Left ventricle myocardium inferior (tissue), 1 donor: ENCODE data around the gene RNF186. TPM values are rescaled to one million over a fixed set of nuclear protein-coding genes. Genes with fewer than 3 reads are reported as not detected.

Source experiments
- DNase-seq: peaks from one replicate; pipeline ENCODE4 v3.0.0-alpha.2; 2020
- H3K27ac ChIP-seq: fragments of 200-600 bp; replicated peaks from 2 replicates; pipeline ENCODE4 v1.8.0; 2021
- H3K27me3 ChIP-seq: fragments of 200-600 bp; 2 replicates; pipeline ENCODE4 v1.8.0; 2021; ENCODE audit warnings: low read depth
- H3K36me3 ChIP-seq: fragments of 200-600 bp; 2 replicates; pipeline ENCODE4 v1.8.0; 2021
- H3K4me1 ChIP-seq: fragments of 200-600 bp; 2 replicates; pipeline ENCODE4 v1.8.0; 2021
- H3K4me3 ChIP-seq: fragments of 200-600 bp; 2 replicates; pipeline ENCODE4 v1.8.0; 2021; ENCODE audit warnings: mild to moderate bottlenecking, moderate library complexity
- H3K9me3 ChIP-seq: fragments of 200-600 bp; replicated peaks from 2 replicates; pipeline ENCODE4 v1.8.0; 2021
- intact Hi-C: fragments of 100-400 bp; cut with micrococcal nuclease; formaldehyde crosslinking; loops from one replicate; pipeline ENCODE4 v1.11.0; 2022
- long read RNA-seq: library from polyadenylated mRNA; unstranded; transcript quantifications from one replicate; pipeline ENCODE4 v2.0.0, GENCODE V29; 2021
- total RNA-seq: library from RNA; stranded (reverse); fragmentation: NEBNext Ultra II Directional; extraction: Animal tissue kit (Norgen Biotek cat#: 25700); gene quantifications from one replicate; pipeline ENCODE4 v1.2.1, GENCODE V29; 2021
- TF ChIP-seq, protein P1 (sequence below): fragments of 200-600 bp; IDR thresholded peaks from 2 replicates; pipeline ENCODE4 v1.8.0; 2021; ENCODE audit warnings: antibody characterized with exemption, mild to moderate bottlenecking, borderline replicate concordance
- donor health status: DM: no; HTN: yes; CAD: no; lungs with severe emphysema.

RNF186 gene, protein sequence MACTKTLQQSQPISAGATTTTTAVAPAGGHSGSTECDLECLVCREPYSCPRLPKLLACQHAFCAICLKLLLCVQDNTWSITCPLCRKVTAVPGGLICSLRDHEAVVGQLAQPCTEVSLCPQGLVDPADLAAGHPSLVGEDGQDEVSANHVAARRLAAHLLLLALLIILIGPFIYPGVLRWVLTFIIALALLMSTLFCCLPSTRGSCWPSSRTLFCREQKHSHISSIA
- not detected for total RNA-seq
- long read RNA-seq = 0 reads

GRCh38 chr1:19814681-19815503 lies at the start of gene RNF186:
TSS of gene RNF186 (minus strand) at chr1:19815283. CDS start at chr1:19815101, 182 bp downstream.
- no peaks in the 10 kb centered on the region for H3K36me3 ChIP-seq
- no peak within 1 kb of the TSS for H3K27ac ChIP-seq
- intact Hi-C loops = no loop called here

DNA sequence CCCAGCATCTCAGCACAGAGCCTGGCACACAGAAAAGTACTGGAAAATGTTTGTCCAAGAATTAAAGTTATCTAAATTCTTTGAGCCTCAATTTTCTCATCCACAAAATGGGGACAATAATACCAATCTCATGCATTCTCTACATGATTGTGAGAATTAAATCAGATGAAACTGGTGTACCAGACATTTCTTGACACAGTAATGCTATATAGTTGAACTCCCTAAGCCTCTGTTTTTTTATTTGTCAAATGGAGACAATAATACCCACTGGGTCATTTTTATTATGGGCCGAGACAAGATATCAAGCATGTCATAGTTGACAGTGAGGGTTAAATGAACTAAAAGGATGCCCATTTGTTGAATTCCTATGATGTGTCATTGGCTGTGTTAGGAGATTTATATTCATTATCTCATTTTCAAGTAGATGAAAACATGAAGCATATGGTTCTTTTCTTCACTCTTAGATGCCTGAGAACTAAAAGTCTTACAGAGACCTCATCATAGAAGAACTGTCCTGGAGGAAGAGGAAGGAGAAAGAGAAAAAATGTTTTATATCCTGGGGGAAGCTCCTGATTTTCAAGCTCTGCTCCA lies 49.6 kb upstream of the RNF186 start:
- TF ChIP-seq, protein P1, sequence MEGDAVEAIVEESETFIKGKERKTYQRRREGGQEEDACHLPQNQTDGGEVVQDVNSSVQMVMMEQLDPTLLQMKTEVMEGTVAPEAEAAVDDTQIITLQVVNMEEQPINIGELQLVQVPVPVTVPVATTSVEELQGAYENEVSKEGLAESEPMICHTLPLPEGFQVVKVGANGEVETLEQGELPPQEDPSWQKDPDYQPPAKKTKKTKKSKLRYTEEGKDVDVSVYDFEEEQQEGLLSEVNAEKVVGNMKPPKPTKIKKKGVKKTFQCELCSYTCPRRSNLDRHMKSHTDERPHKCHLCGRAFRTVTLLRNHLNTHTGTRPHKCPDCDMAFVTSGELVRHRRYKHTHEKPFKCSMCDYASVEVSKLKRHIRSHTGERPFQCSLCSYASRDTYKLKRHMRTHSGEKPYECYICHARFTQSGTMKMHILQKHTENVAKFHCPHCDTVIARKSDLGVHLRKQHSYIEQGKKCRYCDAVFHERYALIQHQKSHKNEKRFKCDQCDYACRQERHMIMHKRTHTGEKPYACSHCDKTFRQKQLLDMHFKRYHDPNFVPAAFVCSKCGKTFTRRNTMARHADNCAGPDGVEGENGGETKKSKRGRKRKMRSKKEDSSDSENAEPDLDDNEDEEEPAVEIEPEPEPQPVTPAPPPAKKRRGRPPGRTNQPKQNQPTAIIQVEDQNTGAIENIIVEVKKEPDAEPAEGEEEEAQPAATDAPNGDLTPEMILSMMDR = no peak
- intact Hi-C loops = no loop called here
- peaks cover 25% of the 10 kb centered on the region for H3K9me3 ChIP-seq
- H3K27me3 ChIP-seq = peaks cover 76% of the 10 kb centered on the region
- H3K27ac ChIP-seq = no peak overlapping the region
- no peak overlapping the region for H3K4me3 ChIP-seq
- no peaks in the 10 kb centered on the region for H3K4me1 ChIP-seq
- H3K36me3 ChIP-seq = no peaks in the 10 kb centered on the region
- DNase-seq = no peak

More at GRCh38 chr1:19814681-19815503, at the start of gene RNF186:
- no peaks in the 10 kb centered on the region for H3K4me1 ChIP-seq
- TF ChIP-seq, protein P1 = no peak
- no peaks in the 10 kb centered on the region for H3K9me3 ChIP-seq
- H3K27me3 ChIP-seq = peaks cover 25% of the 10 kb centered on the region
- H3K4me3 ChIP-seq = no peak within 1 kb of the TSS
- DNase-seq = no peak

DNA sequence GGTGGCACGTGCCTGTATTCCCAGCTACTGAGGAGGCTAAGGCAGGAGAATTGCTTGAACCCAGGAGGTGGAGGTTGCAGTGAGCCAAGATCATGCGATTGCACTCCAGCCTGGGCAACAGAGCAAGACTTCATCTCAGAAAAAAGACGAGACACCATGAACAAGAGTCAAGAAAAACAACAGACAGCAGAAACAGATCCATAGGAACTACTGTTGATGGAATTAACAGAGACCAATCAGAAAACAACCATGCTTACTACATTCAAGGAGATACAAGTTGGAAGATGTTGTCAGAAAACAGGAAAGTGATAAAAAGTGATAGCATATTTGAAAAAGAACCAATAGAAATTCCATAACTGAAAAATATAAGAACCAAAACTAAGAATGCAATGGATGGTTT lies 47.9 kb upstream of the RNF186 start:
- intact Hi-C loops = no loop called here
- no peak for DNase-seq
- H3K36me3 ChIP-seq = no peaks in the 10 kb centered on the region

DNA sequence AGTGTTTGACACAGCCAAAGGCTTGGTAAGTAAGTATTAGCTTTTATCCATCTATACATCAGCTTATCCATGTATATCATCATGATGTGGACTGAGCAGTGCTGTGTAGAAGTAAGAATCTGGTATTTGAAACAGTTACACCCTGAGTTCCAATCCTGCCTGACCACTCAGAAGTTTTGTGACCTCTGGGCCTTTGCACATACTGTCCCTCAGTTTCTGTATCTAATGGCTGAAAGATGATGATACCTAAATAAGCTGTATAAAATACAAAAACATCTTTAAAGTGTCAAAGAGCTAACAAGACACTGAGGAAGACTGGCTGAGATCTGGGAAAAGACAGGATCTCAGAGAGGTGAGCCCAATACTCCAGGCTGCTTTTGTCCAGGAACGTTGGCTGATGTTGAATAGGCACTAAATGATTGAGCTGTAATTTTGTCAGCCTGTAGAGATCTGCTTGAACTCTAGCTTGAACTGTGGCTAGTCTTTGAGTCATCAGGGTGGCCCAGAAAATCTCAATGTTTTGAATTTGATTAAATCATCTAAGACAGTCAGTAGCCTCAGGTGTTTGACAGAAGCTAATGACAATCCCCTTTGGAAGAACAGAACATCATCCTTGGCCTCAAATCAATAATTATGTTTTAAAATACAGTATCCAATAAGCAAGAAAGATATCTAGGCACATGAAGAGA lies 46.9 kb upstream of the RNF186 start:
- TF ChIP-seq, protein P1 = no peak
- peaks cover 68% of the 10 kb centered on the region for H3K27me3 ChIP-seq
- H3K4me1 ChIP-seq = no peaks in the 10 kb centered on the region
- H3K27ac ChIP-seq = no peak overlapping the region
- DNase-seq = no peak
- H3K4me3 ChIP-seq = no peak overlapping the region
- H3K9me3 ChIP-seq = peaks cover 25% of the 10 kb centered on the region
- H3K36me3 ChIP-seq = no peaks in the 10 kb centered on the region
- intact Hi-C loops = no loop called here

More for the DNA sequence above, 47.9 kb upstream of the RNF186 start:
- no peak overlapping the region for H3K27ac ChIP-seq
- peaks cover 71% of the 10 kb centered on the region for H3K27me3 ChIP-seq
- no peaks in the 10 kb centered on the region for H3K4me1 ChIP-seq
- H3K9me3 ChIP-seq = peaks cover 25% of the 10 kb centered on the region
- no peak overlapping the region for H3K4me3 ChIP-seq
- TF ChIP-seq, protein P1 = no peak

DNA sequence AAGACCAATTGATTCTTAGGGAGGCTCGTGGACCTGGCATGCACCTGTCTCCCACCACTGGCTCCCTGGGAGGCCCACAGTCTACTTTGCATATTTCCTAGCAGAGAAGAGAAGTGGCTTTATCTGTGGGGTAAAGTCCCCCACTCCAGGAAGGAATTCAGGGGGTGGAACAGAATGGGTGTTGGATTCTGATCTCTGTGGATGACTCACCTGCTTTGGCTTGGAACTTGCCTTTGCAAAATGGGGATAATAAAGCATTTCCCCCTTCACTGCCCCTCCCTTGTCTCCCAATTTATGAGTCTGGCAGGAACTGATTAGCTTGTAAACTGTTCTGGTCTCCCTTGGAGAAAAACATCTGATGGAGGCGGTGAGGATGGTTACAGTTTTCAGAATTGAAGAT lies 46.0 kb upstream of the RNF186 start:
- no peak for DNase-seq
- intact Hi-C loops = no loop called here
- Histone ChIP-seq H3K27ac (no peak overlapping the region), H3K36me3 (no peaks in the 10 kb centered on the region), H3K4me3 (no peak overlapping the region), H3K27me3 (peaks cover 65% of the 10 kb centered on the region), H3K4me1 (no peaks in the 10 kb centered on the region), H3K9me3 (peaks cover 25% of the 10 kb centered on the region)
- TF ChIP-seq, protein P1 = no peak
